ENCODE measurements around the gene WIPF2.
"Not testable (repeated sequence)": the region's sequence is repeated elsewhere in the genome, so short reads cannot be mapped to it uniquely, and the experiment has no call there.

The WIPF2 gene

DNA sequence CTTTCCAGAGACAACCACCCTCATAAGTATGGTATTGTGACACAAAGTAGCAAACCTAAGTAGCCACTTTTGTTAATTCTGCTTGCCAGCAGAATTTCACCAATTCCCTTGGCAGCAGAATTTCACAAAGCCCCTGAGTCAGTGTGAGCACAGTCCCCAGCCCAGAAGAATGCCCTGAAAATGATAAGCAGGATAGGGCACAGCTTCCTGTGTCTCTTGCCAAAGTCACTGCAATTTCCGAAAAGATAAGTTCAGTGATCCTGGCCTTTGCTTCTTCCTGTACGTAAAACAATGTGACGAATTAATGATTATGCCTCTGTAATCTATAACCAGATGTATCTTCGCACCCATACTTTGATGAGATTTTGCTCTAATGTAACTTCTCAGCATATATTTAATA lies 16.0 kb upstream of the WIPF2 start:
- POLR2A ChIA-PET: interaction anchor here (0.7 kb wide), 1 partner anchor 277 kb away, joined by 4 read pairs; no protein-coding TSS in a partner anchor
- H3K27ac ChIP-seq (ENCODE audit: insufficient read depth in 1 of 2, low read depth in 1 of 2, low read length in 2 of 2, poor library complexity in 1 of 2, severe bottlenecking in 2 of 2): no peak overlapping the region

DNA sequence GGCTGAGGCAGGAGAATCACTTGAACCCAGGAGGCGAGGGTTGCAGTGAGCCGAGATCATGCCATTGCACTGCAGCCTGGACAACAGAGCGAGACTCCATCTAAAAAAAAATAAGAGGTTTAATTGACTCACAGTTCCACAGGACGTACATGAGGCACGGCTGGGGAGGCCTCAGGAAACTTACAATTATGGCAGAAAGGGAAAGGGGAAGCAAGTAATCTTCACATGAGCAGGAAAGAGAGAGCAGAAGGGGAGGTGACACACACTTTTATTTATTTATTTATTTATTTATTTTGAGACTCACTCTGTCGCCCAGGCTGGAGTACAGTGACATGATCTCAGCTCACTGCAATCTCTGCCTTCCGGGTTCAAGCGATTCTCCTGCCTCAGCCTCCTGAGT lies 12.9 kb upstream of the WIPF2 start:
- 100% methylated on average over 4 of the region's 8 CpGs for WGBS (ENCODE audit: insufficient coverage)
- H3K27me3 ChIP-seq (replicated peaks in 2 of 5; ENCODE audit: control insufficient read depth in 4 of 5, insufficient read depth in 5 of 5, low read length in 4 of 5); POLR2A ChIA-PET; H3K4me3 ChIP-seq (ENCODE audit: control insufficient read depth in 1 of 7, extremely low read depth in 1 of 7, insufficient read depth in 4 of 7, low read depth in 2 of 7, low read length in 6 of 7); H3K9me3 ChIP-seq (ENCODE audit: control extremely low read depth in 1 of 5, control insufficient read depth in 4 of 5, insufficient read depth in 2 of 5, low read depth in 1 of 5, low read length in 4 of 5); H3K27ac ChIP-seq (ENCODE audit: insufficient read depth in 1 of 2, low read depth in 1 of 2, low read length in 2 of 2, poor library complexity in 1 of 2, severe bottlenecking in 2 of 2); H3K36me3 ChIP-seq (ENCODE audit: control insufficient read depth in 4 of 4, insufficient read depth in 4 of 4, low read length in 3 of 4): not testable (repeated sequence)
- DNase-seq: peak in 2 of 3 donors; percentile 40 to 52
- CTCF ChIA-PET: interaction anchor here (13.0 kb wide), 1 partner anchor 87 kb away, joined by 142 read pairs; the partner anchor contains the start of gene CDC6
- peaks cover 0 to 11% (median 1%) of the 10 kb centered on the region in 4 experiments for H3K4me1 ChIP-seq (ENCODE audit: control extremely low read depth in 1 of 4, control insufficient read depth in 4 of 4, insufficient read depth in 4 of 4, low read length in 3 of 4)

More for the DNA sequence above, 16.0 kb upstream of the WIPF2 start:
- peak; percentile 73 to 84 (median 78) for DNase-seq
- Histone ChIP-seq H3K9me3 (ENCODE audit: control extremely low read depth in 1 of 5, control insufficient read depth in 4 of 5, insufficient read depth in 2 of 5, low read depth in 1 of 5, low read length in 4 of 5) (no peaks in the 10 kb centered on the region), H3K27me3 (replicated peaks in 2 of 5; ENCODE audit: control insufficient read depth in 4 of 5, insufficient read depth in 5 of 5, low read length in 4 of 5) (no peaks in the 10 kb centered on the region), H3K4me3 (ENCODE audit: control insufficient read depth in 1 of 7, extremely low read depth in 1 of 7, insufficient read depth in 4 of 7, low read depth in 2 of 7, low read length in 6 of 7) (no peak overlapping the region), H3K36me3 (ENCODE audit: control insufficient read depth in 4 of 4, insufficient read depth in 4 of 4, low read length in 3 of 4) (no peaks in the 10 kb centered on the region), H3K4me1 (ENCODE audit: control extremely low read depth in 1 of 4, control insufficient read depth in 4 of 4, insufficient read depth in 4 of 4, low read length in 3 of 4) (peaks cover 0 to 11% (median 1%) of the 10 kb centered on the region in 4 experiments)
- 39% methylated on average over 4 of the region's 4 CpGs for WGBS (ENCODE audit: insufficient coverage)
- CTCF ChIA-PET: interaction anchor here (0.9 to 13.0 kb wide), 7 partner anchors 8 to 212 kb away, joined by 3 to 142 read pairs (median 9); partner anchors contain the start of genes CDC6 and WIPF2

DNA sequence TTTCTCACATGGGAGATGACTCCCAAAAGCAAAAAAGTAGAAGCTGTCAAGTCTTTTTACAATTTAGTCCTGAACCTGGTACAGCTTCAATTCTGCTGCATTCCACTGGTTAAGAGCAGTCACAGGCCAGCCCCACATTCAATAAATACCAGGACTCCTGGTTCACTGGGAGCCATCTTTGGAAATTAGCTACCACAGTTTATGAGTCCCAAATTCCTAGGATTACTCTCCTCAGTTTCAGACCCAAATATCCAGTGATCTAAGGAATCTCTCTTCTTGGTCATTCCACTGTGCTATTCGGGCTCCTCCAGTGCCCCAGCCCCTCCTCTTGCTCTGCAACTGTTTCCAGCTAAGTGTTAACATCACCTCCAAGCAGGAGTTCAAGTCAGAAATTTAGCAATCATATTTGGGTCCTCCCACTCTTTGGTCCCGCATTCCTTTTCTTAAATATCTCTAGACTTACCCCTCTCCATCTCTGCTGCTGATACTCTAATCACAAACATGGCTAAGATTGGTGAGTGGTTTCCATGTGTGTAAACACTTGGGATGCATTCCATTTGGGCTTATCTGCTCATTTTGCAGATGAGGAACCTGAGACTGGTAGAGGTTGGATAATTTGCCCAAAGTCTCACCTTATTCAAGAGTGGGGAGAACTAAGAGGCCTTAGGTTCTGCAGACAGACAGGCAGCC lies 9.6 kb upstream of the WIPF2 start:
- no peaks in the 10 kb centered on the region for H3K27me3 ChIP-seq (replicated peaks in 2 of 5; ENCODE audit: control insufficient read depth in 4 of 5, insufficient read depth in 5 of 5, low read length in 4 of 5)
- H3K36me3 ChIP-seq (ENCODE audit: control insufficient read depth in 4 of 4, insufficient read depth in 4 of 4, low read length in 3 of 4): no peaks in the 10 kb centered on the region
- WGBS (ENCODE audit: insufficient coverage): 100% methylated on average over 1 of the region's 2 CpGs
- H3K4me3 ChIP-seq (ENCODE audit: control insufficient read depth in 1 of 7, extremely low read depth in 1 of 7, insufficient read depth in 4 of 7, low read depth in 2 of 7, low read length in 6 of 7): no peak overlapping the region
- POLR2A ChIA-PET: no interaction called here
- CTCF ChIA-PET: interaction anchor here (0.9 to 13.0 kb wide), 4 partner anchors 9 to 83 kb away, joined by 4 to 142 read pairs (median 5); partner anchors contain the start of genes CDC6 and WIPF2
- peaks cover 0 to 2% (median 0%) of the 10 kb centered on the region in 4 experiments for H3K4me1 ChIP-seq (ENCODE audit: control extremely low read depth in 1 of 4, control insufficient read depth in 4 of 4, insufficient read depth in 4 of 4, low read length in 3 of 4)
- no peaks in the 10 kb centered on the region for H3K9me3 ChIP-seq (ENCODE audit: control extremely low read depth in 1 of 5, control insufficient read depth in 4 of 5, insufficient read depth in 2 of 5, low read depth in 1 of 5, low read length in 4 of 5)
- DNase-seq: no peak
- H3K27ac ChIP-seq (ENCODE audit: insufficient read depth in 1 of 2, low read depth in 1 of 2, low read length in 2 of 2, poor library complexity in 1 of 2, severe bottlenecking in 2 of 2): no peak overlapping the region

DNA sequence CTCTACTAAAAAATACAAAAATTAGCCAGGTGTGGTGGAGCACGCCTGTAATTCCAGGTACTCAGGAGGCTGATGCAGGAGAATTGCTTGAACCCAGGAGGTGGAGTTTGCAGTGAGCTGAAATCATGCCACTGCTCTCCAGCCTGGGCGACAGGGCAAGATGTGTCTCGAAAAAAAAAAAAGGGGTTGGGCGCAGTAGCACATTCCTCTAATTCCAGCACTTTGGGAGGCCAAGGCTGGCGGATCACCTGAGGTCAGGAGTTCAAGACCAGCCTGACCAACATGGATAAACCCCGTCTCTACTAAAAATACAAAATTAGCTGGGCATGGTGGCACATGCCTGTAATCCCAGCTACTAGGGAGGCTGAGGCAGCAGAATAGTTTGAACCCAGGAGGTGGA lies 5.2 kb upstream of the WIPF2 start:
- H3K9me3 ChIP-seq (ENCODE audit: control extremely low read depth in 1 of 5, control insufficient read depth in 4 of 5, insufficient read depth in 2 of 5, low read depth in 1 of 5, low read length in 4 of 5); H3K4me1 ChIP-seq (ENCODE audit: control extremely low read depth in 1 of 4, control insufficient read depth in 4 of 4, insufficient read depth in 4 of 4, low read length in 3 of 4); H3K4me3 ChIP-seq (ENCODE audit: control insufficient read depth in 1 of 7, extremely low read depth in 1 of 7, insufficient read depth in 4 of 7, low read depth in 2 of 7, low read length in 6 of 7); POLR2A ChIA-PET; H3K27me3 ChIP-seq (replicated peaks in 2 of 5; ENCODE audit: control insufficient read depth in 4 of 5, insufficient read depth in 5 of 5, low read length in 4 of 5); DNase-seq; H3K27ac ChIP-seq (ENCODE audit: insufficient read depth in 1 of 2, low read depth in 1 of 2, low read length in 2 of 2, poor library complexity in 1 of 2, severe bottlenecking in 2 of 2); H3K36me3 ChIP-seq (ENCODE audit: control insufficient read depth in 4 of 4, insufficient read depth in 4 of 4, low read length in 3 of 4): not testable (repeated sequence)
- CTCF ChIA-PET: interaction anchor here (2.0 kb wide), 1 partner anchor 11 kb away, joined by 4 read pairs; no protein-coding TSS in a partner anchor
- WGBS (ENCODE audit: insufficient coverage): 93% methylated on average over 3 of the region's 6 CpGs

GRCh38 chr17:40218006-40218739 lies 931 bp upstream of the WIPF2 start:
- Histone ChIP-seq H3K9me3 (ENCODE audit: control extremely low read depth in 1 of 5, control insufficient read depth in 4 of 5, insufficient read depth in 2 of 5, low read depth in 1 of 5, low read length in 4 of 5) (no peaks in the 10 kb centered on the region), H3K4me1 (ENCODE audit: control extremely low read depth in 1 of 4, control insufficient read depth in 4 of 4, insufficient read depth in 4 of 4, low read length in 3 of 4) (peaks cover 0 to 12% (median 7%) of the 10 kb centered on the region in 4 experiments), H3K4me3 (ENCODE audit: control insufficient read depth in 1 of 7, extremely low read depth in 1 of 7, insufficient read depth in 4 of 7, low read depth in 2 of 7, low read length in 6 of 7) (peak overlapping the region in 4 of 7 experiments; percentile 56 to 88 (median 86)), H3K36me3 (ENCODE audit: control insufficient read depth in 4 of 4, insufficient read depth in 4 of 4, low read length in 3 of 4) (peaks cover 0 to under 1% (median 0%) of the 10 kb centered on the region in 4 experiments), H3K27me3 (replicated peaks in 2 of 5; ENCODE audit: control insufficient read depth in 4 of 5, insufficient read depth in 5 of 5, low read length in 4 of 5) (no peaks in the 10 kb centered on the region), H3K27ac (ENCODE audit: insufficient read depth in 1 of 2, low read depth in 1 of 2, low read length in 2 of 2, poor library complexity in 1 of 2, severe bottlenecking in 2 of 2) (peak overlapping the region; percentile 93 to 96)
- CTCF ChIA-PET: interaction anchor here (0.5 to 3.0 kb wide), 13 partner anchors 9 to 140 kb away, joined by 3 to 21 read pairs (median 4); partner anchors contain the start of gene CDC6
- 98% methylated on average over 6 of the region's 7 CpGs for WGBS (ENCODE audit: insufficient coverage)
- POLR2A ChIA-PET: interaction anchor here (1.0 to 1.4 kb wide), 2 partner anchors 14 to 72 kb away, joined by 3 to 4 read pairs; no protein-coding TSS in a partner anchor
- peak in 1 of 3 donors; percentile 16 for DNase-seq

DNA sequence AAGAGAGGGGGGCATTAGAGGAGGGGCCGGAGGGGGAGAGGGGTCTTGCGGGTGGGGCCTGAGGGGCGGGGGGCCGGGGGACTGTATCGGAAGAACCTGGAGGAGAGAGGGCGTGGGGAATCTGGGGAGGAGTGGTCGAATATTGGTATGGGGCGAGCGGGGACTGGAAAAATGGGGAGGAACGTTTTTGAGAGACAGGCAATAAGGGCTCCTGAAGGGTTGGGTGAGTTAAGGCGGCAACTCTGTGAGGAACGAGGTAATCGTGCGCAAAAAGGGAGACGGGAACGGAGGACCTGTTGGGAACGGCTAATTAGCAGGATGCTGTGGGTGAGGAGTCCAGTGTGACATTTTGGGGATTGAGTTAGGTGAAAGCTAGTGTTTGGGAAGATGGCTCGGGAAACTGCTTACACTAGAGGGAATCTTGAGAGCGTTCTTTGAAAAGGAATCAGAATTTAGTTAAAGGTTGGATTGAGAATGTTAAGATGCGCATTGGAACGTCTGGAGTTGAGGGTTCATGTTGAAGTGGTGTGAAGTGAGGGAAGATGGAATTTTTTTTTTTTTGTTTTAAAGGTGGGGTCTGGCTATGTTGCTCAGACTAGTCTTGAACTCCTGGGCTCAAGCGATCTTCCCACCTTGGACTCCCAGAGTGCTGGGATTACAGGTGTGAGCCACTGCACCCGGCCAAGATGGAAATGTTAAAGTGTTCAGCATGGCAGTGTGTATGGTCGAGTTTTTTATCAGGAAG lies 662 bp downstream of the WIPF2 start:
- peak overlapping the region; percentile 40 to 94 (median 87) for H3K4me3 ChIP-seq (ENCODE audit: control insufficient read depth in 1 of 7, extremely low read depth in 1 of 7, insufficient read depth in 4 of 7, low read depth in 2 of 7, low read length in 6 of 7)
- POLR2A ChIA-PET: interaction anchor here (0.5 to 1.4 kb wide), 4 partner anchors 16 to 313 kb away, joined by 3 to 4 read pairs (median 4); no protein-coding TSS in a partner anchor
- CTCF ChIA-PET: interaction anchor here (1.0 to 3.0 kb wide), 8 partner anchors 11 to 138 kb away, joined by 3 to 21 read pairs (median 6); partner anchors contain the start of gene CDC6
- DNase-seq: peak; percentile 65 to 79 (median 78)
- H3K36me3 ChIP-seq (ENCODE audit: control insufficient read depth in 4 of 4, insufficient read depth in 4 of 4, low read length in 3 of 4): peaks cover 0 to 6% (median 0%) of the 10 kb centered on the region in 4 experiments
- H3K4me1 ChIP-seq (ENCODE audit: control extremely low read depth in 1 of 4, control insufficient read depth in 4 of 4, insufficient read depth in 4 of 4, low read length in 3 of 4): peaks cover 0 to 12% (median 7%) of the 10 kb centered on the region in 4 experiments
- 4% methylated on average over 17 of the region's 24 CpGs for WGBS (ENCODE audit: insufficient coverage)
- no peaks in the 10 kb centered on the region for H3K9me3 ChIP-seq (ENCODE audit: control extremely low read depth in 1 of 5, control insufficient read depth in 4 of 5, insufficient read depth in 2 of 5, low read depth in 1 of 5, low read length in 4 of 5)
- H3K27me3 ChIP-seq (replicated peaks in 2 of 5; ENCODE audit: control insufficient read depth in 4 of 5, insufficient read depth in 5 of 5, low read length in 4 of 5): no peaks in the 10 kb centered on the region
- peak overlapping the region; percentile 80 to 93 for H3K27ac ChIP-seq (ENCODE audit: insufficient read depth in 1 of 2, low read depth in 1 of 2, low read length in 2 of 2, poor library complexity in 1 of 2, severe bottlenecking in 2 of 2)

All from common myeloid progenitor, CD34-positive (primary cell).